Stimulated activated CD4-positive, alpha-beta T cell treated with anti-CD3 and anti-CD28 coated beads, Interleukin-15, amount 100 ng/mL, for 24 hours (primary cell): ENCODE results near the gene CPN1.

ENCODE experiments used
- DNase-seq: peaks from one replicate; pipeline ENCODE4 v3.0.0-alpha.2; 2020

The CPN1 gene

GRCh38 chr10:100075426-100076220 lies 6.0 kb downstream of the CPN1 start:
- no peak for DNase-seq

- DNase-seq = no peak
These were observed 9.2 kb downstream of the CPN1 start for GRCh38 chr10:100072514-100072913.

DNA sequence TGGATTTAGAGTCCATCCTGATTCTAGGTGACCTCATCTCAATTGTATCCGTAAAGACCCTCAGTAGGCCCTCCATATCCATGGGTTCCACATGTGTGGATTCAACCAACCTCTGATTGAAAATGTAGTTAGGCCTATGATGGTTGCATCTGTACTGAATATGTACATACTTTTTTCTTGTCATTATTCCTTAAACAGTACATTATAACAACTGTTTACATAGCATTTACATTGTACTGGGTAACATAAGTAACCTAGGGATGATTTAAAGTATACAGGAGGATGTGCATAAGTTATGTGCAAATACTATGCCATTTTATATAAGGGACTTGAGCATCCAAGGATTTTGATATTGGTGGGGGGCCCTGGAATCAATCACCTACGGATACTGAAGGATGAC lies 10.1 kb downstream of the CPN1 start:
- no peak for DNase-seq

DNA sequence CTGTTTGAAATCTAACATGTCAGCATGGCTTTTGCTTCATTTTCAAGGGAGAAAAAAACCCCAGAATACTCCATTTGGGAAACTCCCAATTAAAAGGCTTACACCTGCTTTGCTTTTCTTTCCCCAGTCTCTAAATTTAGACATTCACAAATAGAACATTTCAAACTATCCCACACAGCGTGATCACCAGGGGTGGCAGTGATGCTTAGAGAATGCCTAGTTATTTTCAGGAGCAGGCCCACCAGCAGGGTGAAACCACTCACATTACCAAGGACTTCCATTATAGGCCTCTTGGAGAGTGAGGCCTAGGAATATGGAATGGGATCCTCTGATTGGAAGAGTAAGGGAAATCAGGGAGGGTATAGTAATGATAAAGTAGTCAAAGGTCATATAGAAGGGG lies 14.2 kb downstream of the CPN1 start:
- DNase-seq = no peak

GRCh38 chr10:100065084-100065660 lies 16.5 kb downstream of the CPN1 start:
- no peak for DNase-seq

GRCh38 chr10:100061401-100061800 lies 20.3 kb downstream of the CPN1 start:
- no peak for DNase-seq

- DNase-seq = no peak
These were observed 23.7 kb downstream of the CPN1 start for GRCh38 chr10:100057948-100058347.

DNA sequence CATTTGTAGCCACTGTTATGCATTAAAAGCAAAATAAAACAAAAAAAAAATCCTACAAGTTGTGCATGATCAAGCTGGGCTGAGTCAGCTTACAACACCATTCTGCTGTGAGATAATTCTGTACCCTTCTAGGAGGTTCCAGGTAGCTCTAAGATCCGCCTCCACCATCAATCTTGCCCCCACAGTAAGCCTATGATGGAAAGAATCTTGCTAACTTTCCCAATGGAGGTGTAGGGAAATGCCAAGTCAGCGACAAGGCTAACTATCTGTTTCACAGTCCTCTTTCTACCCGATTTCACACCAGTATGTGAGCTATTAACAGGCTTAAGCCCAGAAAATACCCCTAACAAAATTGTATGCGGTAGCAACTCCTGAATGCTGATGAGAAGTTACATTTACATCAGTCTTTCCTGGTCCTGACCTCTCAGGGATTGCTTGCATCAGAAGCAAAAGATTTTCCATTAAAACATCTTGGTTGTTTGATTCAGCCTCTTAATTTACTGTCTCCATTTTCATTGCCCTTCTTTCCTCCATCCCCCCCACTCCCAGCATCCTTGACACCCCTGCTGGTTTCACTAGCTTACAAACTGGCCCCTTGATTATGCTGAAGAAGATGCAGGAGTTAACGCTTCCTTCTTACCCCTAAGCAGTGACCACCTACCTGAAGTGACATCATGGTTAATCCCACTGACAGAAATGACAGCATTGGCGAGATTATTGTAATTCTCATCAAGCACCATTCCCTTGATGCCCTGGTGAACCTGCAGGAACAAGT lies 27.8 kb downstream of the CPN1 start:
- no peak for DNase-seq

- peak; percentile 90 for DNase-seq
These were observed 35.6 kb downstream of the CPN1 start for GRCh38 chr10:100046021-100046486.

- DNase-seq = no peak
These were observed 36.1 kb downstream of the CPN1 start for GRCh38 chr10:100045592-100045991.

GRCh38 chr10:100043796-100044195 lies 37.9 kb downstream of the CPN1 start:
- DNase-seq = no peak

DNA sequence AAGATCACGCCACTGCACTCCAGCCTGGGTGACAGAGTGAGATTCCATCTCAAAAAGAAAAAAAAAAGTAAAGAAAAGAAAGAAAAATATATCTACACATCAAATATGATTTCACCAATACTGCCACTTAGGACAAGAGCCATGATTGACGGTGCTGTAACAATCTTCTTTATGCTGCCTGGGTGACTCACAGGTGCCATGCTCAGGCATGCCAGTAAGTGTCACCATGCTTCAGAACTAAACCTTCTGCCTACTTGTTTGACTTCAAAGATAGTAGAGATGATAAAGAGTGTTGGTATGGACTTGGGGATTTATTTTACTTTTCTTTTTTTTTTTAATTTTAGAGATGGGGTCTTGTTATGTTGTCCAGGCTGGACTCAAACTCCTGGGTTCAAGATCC lies 38.3 kb downstream of the CPN1 start:
- peak; percentile 18 for DNase-seq

GRCh38 chr10:100041306-100042002 lies 40.2 kb downstream of the CPN1 start:
- DNase-seq = no peak

DNA sequence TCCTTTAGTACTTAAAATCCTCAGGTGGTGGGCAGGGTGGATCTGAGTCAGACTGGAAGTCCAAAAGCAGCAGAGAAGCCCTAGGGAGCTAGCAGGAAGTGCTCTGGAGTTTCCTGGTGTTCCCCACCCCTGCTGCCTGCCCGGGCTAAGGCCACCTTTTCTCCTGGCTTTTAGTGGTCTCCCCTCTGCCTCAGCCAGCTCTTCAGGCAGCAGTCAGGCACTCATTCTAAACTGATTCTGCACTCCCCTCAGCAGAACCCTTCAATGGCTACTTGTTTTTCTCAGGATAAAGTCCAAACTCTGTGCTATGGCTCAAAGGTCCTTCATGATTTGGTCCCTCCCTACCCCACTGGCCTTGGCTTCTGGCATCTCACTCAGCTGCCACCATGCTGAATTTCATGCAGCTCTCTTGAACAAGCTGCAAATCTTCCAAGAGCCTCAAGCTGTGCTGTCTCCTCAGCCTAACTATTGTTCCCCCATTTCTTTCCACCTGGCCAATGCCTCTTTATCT lies 43.1 kb downstream of the CPN1 start:
- no peak for DNase-seq

- no peak for DNase-seq
These were observed 43.8 kb downstream of the CPN1 start for GRCh38 chr10:100037758-100038315.

DNA sequence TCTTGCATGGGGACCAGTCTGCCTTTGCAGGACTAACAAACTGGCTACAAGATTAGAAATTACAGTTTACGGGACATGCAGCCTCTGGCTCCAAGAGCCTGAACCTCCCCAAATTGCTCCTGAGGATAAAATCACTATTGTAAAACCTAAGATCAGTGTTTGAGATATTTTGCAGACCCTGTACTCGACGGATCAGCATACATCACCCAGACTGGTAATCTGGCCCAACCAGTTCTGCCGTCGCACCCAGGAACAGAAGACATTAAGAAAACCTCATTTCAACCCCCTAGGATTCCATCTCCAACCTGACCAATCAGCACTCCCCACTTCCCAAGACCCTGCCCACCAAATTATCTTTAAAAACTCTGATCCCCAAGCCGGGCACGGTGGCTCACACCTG lies 44.8 kb downstream of the CPN1 start:
- no peak for DNase-seq

GRCh38 chr10:100033766-100034418 lies 47.8 kb downstream of the CPN1 start:
- DNase-seq = no peak

- no peak for DNase-seq
These were observed 54.3 kb downstream of the CPN1 start for GRCh38 chr10:100027416-100027815.

DNA sequence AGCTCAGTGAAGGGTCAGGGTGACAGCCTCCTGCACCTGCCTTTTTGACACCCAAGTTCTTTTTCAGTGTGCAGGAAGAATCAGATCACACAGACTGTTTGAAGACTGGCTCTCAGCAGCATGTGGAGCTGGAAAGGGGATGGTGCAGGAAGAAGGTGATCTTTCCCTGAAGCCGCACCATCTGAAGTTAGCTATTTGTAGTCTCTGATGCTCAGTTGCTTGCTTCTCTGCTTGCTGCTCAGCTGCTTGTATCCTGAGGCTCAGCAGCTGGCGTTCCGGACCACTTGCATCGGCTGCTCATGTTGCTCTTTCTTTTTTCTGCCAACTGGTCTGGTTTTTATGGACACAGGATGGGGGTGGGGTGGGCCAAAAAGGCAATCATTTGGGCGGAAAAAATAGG lies 56.1 kb downstream of the CPN1 start:
- DNase-seq = no peak

GRCh38 chr10:100024748-100025147 lies 56.9 kb downstream of the CPN1 start:
- no peak for DNase-seq

DNA sequence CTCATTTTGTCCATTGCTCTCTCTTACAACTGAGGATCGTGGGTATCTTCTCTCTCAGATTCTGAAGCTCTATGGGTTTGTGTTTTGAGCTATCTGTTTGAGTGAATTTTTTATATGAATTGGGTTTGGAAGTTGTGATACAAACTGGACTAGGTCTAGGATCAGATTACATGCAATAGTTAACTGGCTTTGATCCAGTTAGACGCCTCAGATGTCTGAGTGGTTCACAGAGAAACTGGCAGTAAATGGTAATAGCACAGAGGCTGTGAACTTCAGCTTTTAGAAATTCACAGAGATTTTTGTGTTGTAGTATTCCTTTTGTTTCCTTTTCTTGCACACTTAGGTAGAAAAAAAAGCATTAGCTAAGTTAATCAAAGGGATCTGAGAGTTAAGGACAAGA lies 59.3 kb downstream of the CPN1 start:
- DNase-seq = no peak

DNA sequence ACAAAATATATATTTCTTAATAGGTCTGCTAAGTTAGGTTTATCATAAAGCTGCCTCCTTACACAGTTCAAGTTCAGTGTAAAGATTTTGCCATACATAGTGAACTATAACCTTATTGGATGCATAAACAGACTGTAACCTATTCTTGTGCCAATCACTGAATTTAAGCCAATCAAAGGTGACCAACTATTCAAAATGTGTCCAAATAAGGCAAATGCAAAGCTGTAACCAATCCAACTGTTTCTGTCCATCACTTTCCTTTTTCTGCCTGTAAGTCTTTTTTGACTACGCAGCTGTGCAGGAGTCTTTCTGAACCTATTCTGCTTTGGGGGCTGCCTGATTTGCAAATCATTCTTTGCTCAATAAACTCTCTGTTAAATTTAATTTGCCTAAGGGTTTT lies 60.3 kb downstream of the CPN1 start:
- DNase-seq = no peak
